Caco-2 (cell line): ENCODE results near the gene FZD8. TPM values are rescaled to one million over a fixed set of nuclear protein-coding genes. Genes with fewer than 3 reads are reported as not detected.

Experiments used
- BruUV-seq: library from RNA; stranded (reverse); fragments of 400-500 nt; replicated peaks from 2 replicates; lab custom pipeline; 2021; lab: Mats Ljungman, UMichigan
- CTCF ChIA-PET: fragments of 300-600 bp; sonication (Branson Sonifier 250); formaldehyde crosslinking; loops from one replicate; lab custom pipeline; 2022; ENCODE audit warnings: antibody characterized with exemption; lab: Charles Lee
- POLR2A ChIA-PET: fragments of 300-600 bp; sonication (Branson Sonifier 250); formaldehyde crosslinking; loops from one replicate; lab custom pipeline; 2022; ENCODE audit warnings: antibody characterized with exemption; lab: Charles Lee
- DNase-seq, 2 experiments: peaks; one replicate each; pipeline versions ENCODE4 v3.0.0 to v3.0.0-alpha.2; 2020 to 2022
- H3K27me3 ChIP-seq: replicated peaks from 2 replicates; pipeline ENCODE4 v1.6.0; 2011; ENCODE audit warnings: low read length; ENCODE audit not compliant: control insufficient read depth, insufficient read depth
- H3K36me3 ChIP-seq: 2 replicates; pipeline ENCODE4 v1.5.1; 2011; ENCODE audit warnings: low read length; ENCODE audit not compliant: control insufficient read depth, insufficient read depth
- H3K4me1 ChIP-seq: fragments of 250-450 bp; sonication (Bioruptor Pico); 2 replicates; pipeline ENCODE4 v1.5.1; 2020; ENCODE audit warnings: mild to moderate bottlenecking
- H3K4me3 ChIP-seq: 2 replicates; pipeline ENCODE4 v1.5.1; 2011; ENCODE audit warnings: low read depth, mild to moderate bottlenecking, control low read depth, low read length
- H3K9me3 ChIP-seq: fragments of 250-450 bp; sonication (Bioruptor Pico); 2 replicates; pipeline ENCODE4 v1.5.1; 2020; ENCODE audit warnings: mild to moderate bottlenecking, moderate library complexity
- H3K27ac Mint-ChIP-seq: one replicate; pipeline ENCODE4 v1.8.0; 2022; ENCODE audit warnings: mixed read lengths; ENCODE audit not compliant: unreplicated experiment
- H3K27me3 Mint-ChIP-seq: one replicate; pipeline ENCODE4 v1.8.0; 2022; ENCODE audit warnings: mixed read lengths; ENCODE audit not compliant: insufficient read depth, unreplicated experiment
- H3K36me3 Mint-ChIP-seq: one replicate; pipeline ENCODE4 v1.8.0; 2022; ENCODE audit warnings: mild to moderate bottlenecking, mixed read lengths; ENCODE audit not compliant: insufficient read depth, unreplicated experiment
- H3K4me1 Mint-ChIP-seq: one replicate; pipeline ENCODE4 v1.8.0; 2022; ENCODE audit warnings: low read depth, mixed read lengths; ENCODE audit not compliant: unreplicated experiment
- H3K4me3 Mint-ChIP-seq: one replicate; pipeline ENCODE4 v1.8.0; 2022; ENCODE audit warnings: mild to moderate bottlenecking, moderate library complexity, mixed read lengths; ENCODE audit not compliant: unreplicated experiment
- H3K9me3 Mint-ChIP-seq: one replicate; pipeline ENCODE4 v1.8.0; 2022; ENCODE audit warnings: mixed read lengths; ENCODE audit not compliant: unreplicated experiment
- CTCF ChIP-seq, 2 experiments: fragments of 200-600 bp in 1 of 2; IDR thresholded peaks; 1 replicate in 1 of 2; 2 replicates in 1 of 2; pipeline versions ENCODE4 v1.5.1 to v1.8.0; 2011 to 2022; ENCODE audit warnings: antibody characterized with exemption in 1 of 2, control low read depth in 1 of 2, inconsistent platforms in 1 of 2, low read depth in 1 of 2, low read length in 1 of 2, mild to moderate bottlenecking in 1 of 2, moderate library complexity in 1 of 2; ENCODE audit not compliant: insufficient read depth in 1 of 2, severe bottlenecking in 1 of 2, unreplicated experiment in 1 of 2
- intact Hi-C: fragments of 100-400 bp; cut with micrococcal nuclease; formaldehyde crosslinking; loops from one replicate; pipeline ENCODE4 v1.10.0; 2022; ENCODE audit not compliant: unreplicated experiment
- total RNA-seq: library from RNA; stranded (reverse); gene quantifications from 2 replicates; pipeline ENCODE4 v1.2.3, GENCODE V29; 2022

Gene FZD8
- total RNA-seq, 1 experiment from 2014 or later, result 3.4 TPM

- Histone ChIP-seq H3K4me1 (peaks cover 5% of the 10 kb centered on the region), H3K9me3 (peaks cover 14% of the 10 kb centered on the region; the same call in 1 of the 2 replicates), H3K4me3 (no peak overlapping the region), H3K27me3 (no peaks in the 10 kb centered on the region), H3K36me3 (no peaks in the 10 kb centered on the region)
- Mint-ChIP-seq H3K27ac (no peak overlapping the region), H3K27me3 (no peaks in the 10 kb centered on the region), H3K36me3 (no peaks in the 10 kb centered on the region), H3K4me1 (peaks cover 12% of the 10 kb centered on the region), H3K9me3 (peaks cover 10% of the 10 kb centered on the region), H3K4me3 (no peak overlapping the region)
- CTCF ChIA-PET, result no interaction called here
- intact Hi-C loops, result no loop called here
- no TSS peak for BruUV-seq
- POLR2A ChIA-PET, result no interaction called here
- DNase-seq, result peak in 1 of 2 experiments; percentile 21
- TF ChIP-seq CTCF (IDR thresholded peaks at IDR 0.05; ENCODE audit: insufficient read depth in 1 of 2, low read depth in 1 of 2, low read length in 1 of 2, severe bottlenecking in 1 of 2, unreplicated experiment in 1 of 2), result no peak
These were observed 34.4 kb downstream of the FZD8 start for GRCh38 chr10:35607475-35608327.

GRCh38 chr10:35606430-35606829 is 35.7 kb downstream of the FZD8 start:
- TF ChIP-seq CTCF (IDR thresholded peaks at IDR 0.05; ENCODE audit: insufficient read depth in 1 of 2, low read depth in 1 of 2, low read length in 1 of 2, severe bottlenecking in 1 of 2, unreplicated experiment in 1 of 2), result no peak
- BruUV-seq, result no TSS peak
- H3K4me1 ChIP-seq, result no peaks in the 10 kb centered on the region
- H3K27me3 Mint-ChIP-seq, result no peaks in the 10 kb centered on the region
- H3K27me3 ChIP-seq, result no peaks in the 10 kb centered on the region
- no peak overlapping the region for H3K4me3 Mint-ChIP-seq
- peaks cover 10% of the 10 kb centered on the region for H3K9me3 Mint-ChIP-seq
- peaks cover 14% of the 10 kb centered on the region; the same call in 1 of the 2 replicates for H3K9me3 ChIP-seq
- H3K4me1 Mint-ChIP-seq, result no peaks in the 10 kb centered on the region
- intact Hi-C loops, result no loop called here
- ChIA-PET POLR2A (no interaction called here), CTCF (no interaction called here)
- H3K36me3 Mint-ChIP-seq, result no peaks in the 10 kb centered on the region
- no peak for DNase-seq
- no peaks in the 10 kb centered on the region for H3K36me3 ChIP-seq
- H3K4me3 ChIP-seq, result no peak overlapping the region
- H3K27ac Mint-ChIP-seq, result no peak overlapping the region

- no TSS peak for BruUV-seq
- Histone ChIP-seq H3K27me3 (no peaks in the 10 kb centered on the region), H3K4me1 (no peaks in the 10 kb centered on the region), H3K36me3 (no peaks in the 10 kb centered on the region), H3K9me3 (peaks cover 10% of the 10 kb centered on the region; the same call in 1 of the 2 replicates), H3K4me3 (no peak within 1 kb of the TSS)
- Mint-ChIP-seq H3K27me3 (no peaks in the 10 kb centered on the region), H3K4me3 (no peak within 1 kb of the TSS), H3K27ac (no peak within 1 kb of the TSS), H3K36me3 (no peaks in the 10 kb centered on the region), H3K9me3 (peaks cover 2% of the 10 kb centered on the region), H3K4me1 (no peaks in the 10 kb centered on the region)
- ChIA-PET CTCF (interaction anchor here (0.6 kb wide), 1 partner anchor 43 kb away, joined by 4 read pairs; no protein-coding TSS in a partner anchor), POLR2A (no interaction called here)
- intact Hi-C loops, result no loop called here
- TF ChIP-seq CTCF (IDR thresholded peaks at IDR 0.05; ENCODE audit: insufficient read depth in 1 of 2, low read depth in 1 of 2, low read length in 1 of 2, severe bottlenecking in 1 of 2, unreplicated experiment in 1 of 2), result no peak
- DNase-seq, result peak in 1 of 2 experiments; percentile 28
These were observed 36.9 kb downstream of the FZD8 start, which contains the start of gene GJD4 for GRCh38 chr10:35605191-35605590. TSS of gene GJD4 (plus strand) at chr10:35605341. CDS start at chr10:35605568, 227 bp downstream.
